ENCODE results near the gene RARRES2. TPM values are rescaled to one million over a fixed set of nuclear protein-coding genes. Genes with fewer than 3 reads are reported as not detected.

The RARRES2 gene
- polyA plus RNA-seq, 1 donor (not counting 4 experiments of a cell fraction or from before 2014, with no cell fraction given), result not detected

GRCh38 chr7:150371996-150372270 lies 30.5 kb upstream of the RARRES2 start:
- no peak overlapping the region for H3K4me3 ChIP-seq (ENCODE audit: control insufficient read depth in 2 of 3, extremely low read depth in 1 of 3, insufficient read depth in 2 of 3, low read depth in 1 of 3, low read length in 3 of 3)
- H3K4me1 ChIP-seq (ENCODE audit: control insufficient read depth, extremely low read depth, insufficient read depth, low read length), result peaks cover 28% of the 10 kb centered on the region
- H3K4me2 ChIP-seq (ENCODE audit: control insufficient read depth, extremely low read depth, insufficient read depth, low read depth, low read length), result no peak overlapping the region
- no peak overlapping the region for H3K27ac ChIP-seq (ENCODE audit: control insufficient read depth, insufficient read depth, low read length)
- H3K9me1 ChIP-seq (ENCODE audit: control insufficient read depth, extremely low read depth, insufficient read depth, low read length), result no peaks in the 10 kb centered on the region
- FAIRE-seq (no peak), DNase-seq (ENCODE audit: low read depth, low spot score) (no peak)
- no peaks in the 10 kb centered on the region for H3K9me3 ChIP-seq (ENCODE audit: control insufficient read depth, low read depth, low read length)
- TF ChIP-seq EZH2 (IDR thresholded peaks at IDR 0.05; ENCODE audit: low read length) (no peak), CTCF (optimal IDR thresholded peaks at IDR 0.05 in 1 of 3, IDR thresholded peaks at IDR 0.05 in 1 of 3, conservative IDR thresholded peaks at IDR 0.05 in 1 of 3; ENCODE audit: extremely low read depth in 1 of 3, insufficient read depth in 2 of 3, low read length in 3 of 3) (no peak)
- H3K79me2 ChIP-seq (ENCODE audit: control insufficient read depth, insufficient read depth, low read length), result no peaks in the 10 kb centered on the region
- H3K9ac ChIP-seq (ENCODE audit: control insufficient read depth, extremely low read depth, insufficient read depth, low read length), result no peak overlapping the region
- H4K20me1 ChIP-seq (ENCODE audit: control insufficient read depth, extremely low read depth, insufficient read depth, low read length), result peaks cover 3% of the 10 kb centered on the region
- H2AFZ ChIP-seq (ENCODE audit: control insufficient read depth, low read length), result no peak overlapping the region
- dilution Hi-C loops (cut with MboI; ENCODE audit: extremely low pct_ligation_motif_present, low sequenced_read_pairs), result no loop called here
- H3K36me3 ChIP-seq (ENCODE audit: control insufficient read depth in 2 of 2, extremely low read depth in 1 of 2, insufficient read depth in 2 of 2, low read length in 2 of 2), result peaks cover 1 to 5% of the 10 kb centered on the region in 2 experiments
- H3K27me3 ChIP-seq (ENCODE audit: control insufficient read depth, extremely low read depth, insufficient read depth, low read length), result no peaks in the 10 kb centered on the region

DNA sequence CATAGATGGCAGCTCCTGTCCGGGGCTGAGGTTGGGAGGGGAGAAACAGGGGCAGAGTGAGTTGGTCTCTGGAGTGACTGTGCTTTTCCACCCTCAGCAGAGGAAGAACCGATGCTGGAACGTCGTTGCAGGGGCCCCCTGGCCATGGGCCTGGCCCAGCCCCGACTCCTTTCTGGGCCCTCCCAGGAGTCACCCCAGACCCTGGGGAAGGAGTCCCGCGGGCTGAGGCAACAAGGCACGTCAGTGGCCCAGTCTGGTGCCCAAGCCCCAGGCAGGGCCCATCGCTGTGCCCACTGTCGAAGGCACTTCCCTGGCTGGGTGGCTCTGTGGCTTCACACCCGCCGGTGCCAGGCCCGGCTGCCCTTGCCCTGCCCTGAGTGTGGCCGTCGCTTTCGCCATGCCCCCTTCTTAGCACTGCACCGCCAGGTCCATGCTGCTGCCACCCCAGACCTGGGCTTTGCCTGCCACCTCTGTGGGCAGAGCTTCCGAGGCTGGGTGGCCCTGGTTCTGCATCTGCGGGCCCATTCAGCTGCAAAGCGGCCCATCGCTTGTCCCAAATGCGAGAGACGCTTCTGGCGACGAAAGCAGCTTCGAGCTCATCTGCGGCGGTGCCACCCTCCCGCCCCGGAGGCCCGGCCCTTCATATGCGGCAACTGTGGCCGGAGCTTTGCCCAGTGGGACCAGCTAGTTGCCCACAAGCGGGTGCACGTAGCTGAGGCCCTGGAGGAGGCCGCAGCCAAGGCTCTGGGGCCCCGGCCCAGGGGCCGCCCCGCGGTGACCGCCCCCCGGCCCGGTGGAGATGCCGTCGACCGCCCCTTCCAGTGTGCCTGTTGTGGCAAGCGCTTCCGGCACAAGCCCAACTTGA lies 29.9 kb upstream of the RARRES2 start:
- no peak for DNase-seq (ENCODE audit: low read depth, low spot score)
- H2AFZ ChIP-seq (ENCODE audit: control insufficient read depth, low read length), result no peak overlapping the region
- H3K4me3 ChIP-seq (ENCODE audit: control insufficient read depth in 2 of 3, extremely low read depth in 1 of 3, insufficient read depth in 2 of 3, low read depth in 1 of 3, low read length in 3 of 3), result no peak overlapping the region
- H3K79me2 ChIP-seq (ENCODE audit: control insufficient read depth, insufficient read depth, low read length), result no peaks in the 10 kb centered on the region
- H3K4me2 ChIP-seq (ENCODE audit: control insufficient read depth, extremely low read depth, insufficient read depth, low read depth, low read length), result no peak overlapping the region
- H3K4me1 ChIP-seq (ENCODE audit: control insufficient read depth, extremely low read depth, insufficient read depth, low read length), result peaks cover 28% of the 10 kb centered on the region
- dilution Hi-C loops (cut with MboI; ENCODE audit: extremely low pct_ligation_motif_present, low sequenced_read_pairs), result no loop called here
- H3K9ac ChIP-seq (ENCODE audit: control insufficient read depth, extremely low read depth, insufficient read depth, low read length), result no peak overlapping the region
- H3K36me3 ChIP-seq (ENCODE audit: control insufficient read depth in 2 of 2, extremely low read depth in 1 of 2, insufficient read depth in 2 of 2, low read length in 2 of 2), result peaks cover 1 to 5% of the 10 kb centered on the region in 2 experiments
- FAIRE-seq, result no peak
- H3K9me3 ChIP-seq (ENCODE audit: control insufficient read depth, low read depth, low read length), result no peaks in the 10 kb centered on the region
- no peak overlapping the region for H3K27ac ChIP-seq (ENCODE audit: control insufficient read depth, insufficient read depth, low read length)
- TF ChIP-seq CTCF (optimal IDR thresholded peaks at IDR 0.05 in 1 of 3, IDR thresholded peaks at IDR 0.05 in 1 of 3, conservative IDR thresholded peaks at IDR 0.05 in 1 of 3; ENCODE audit: extremely low read depth in 1 of 3, insufficient read depth in 2 of 3, low read length in 3 of 3), result no peak
- TF ChIP-seq EZH2 (IDR thresholded peaks at IDR 0.05; ENCODE audit: low read length), result no peak
- no peaks in the 10 kb centered on the region for H3K9me1 ChIP-seq (ENCODE audit: control insufficient read depth, extremely low read depth, insufficient read depth, low read length)
- no peaks in the 10 kb centered on the region for H3K27me3 ChIP-seq (ENCODE audit: control insufficient read depth, extremely low read depth, insufficient read depth, low read length)
- peaks cover 3% of the 10 kb centered on the region for H4K20me1 ChIP-seq (ENCODE audit: control insufficient read depth, extremely low read depth, insufficient read depth, low read length)
